Small intestine (tissue), 7 donors: ENCODE measurements around the gene EXOSC3. TPM values are rescaled to one million over a fixed set of nuclear protein-coding genes. Genes with fewer than 3 reads are reported as not detected.

Experiments
- DNase-seq, 2 donors: peaks; one replicate each; pipeline versions ENCODE4 v3.0.0 to v3.0.0-alpha.2; 2013
- FAIRE-seq: peaks from 2 replicates; lab custom pipeline; 2012; peaks lifted over from hg19 to GRCh38; lab: Jason Lieb, UNC
- H3K27ac ChIP-seq, 3 donors: one replicate each; pipeline ENCODE4 v1.5.1; 2013; ENCODE audit warnings: low read length in 2 of 3, mild to moderate bottlenecking in 2 of 3, control low read depth in 1 of 3, inconsistent platforms in 1 of 3, low read depth in 1 of 3, moderate library complexity in 1 of 3
- H3K27me3 ChIP-seq, 3 donors: one replicate each; pipeline ENCODE4 v1.6.1; 2013; ENCODE audit warnings: low read length in 3 of 3, inconsistent platforms in 1 of 3; ENCODE audit not compliant: control insufficient read depth in 3 of 3, insufficient read depth in 3 of 3
- H3K36me3 ChIP-seq, 3 donors: one replicate each; pipeline ENCODE4 v1.6.1; 2013; ENCODE audit warnings: low read length in 3 of 3, inconsistent platforms in 1 of 3, low read depth in 1 of 3, mild to moderate bottlenecking in 1 of 3, moderate library complexity in 1 of 3; ENCODE audit not compliant: control insufficient read depth in 3 of 3, insufficient read depth in 2 of 3
- H3K4me1 ChIP-seq, 3 donors: one replicate each; pipeline ENCODE4 v1.6.1; 2013; ENCODE audit warnings: low read length in 2 of 3, inconsistent platforms in 1 of 3, low read depth in 1 of 3, mild to moderate bottlenecking in 1 of 3, moderate library complexity in 1 of 3; ENCODE audit not compliant: control insufficient read depth in 3 of 3, insufficient read depth in 2 of 3
- H3K4me3 ChIP-seq, 3 donors: one replicate each; pipeline ENCODE4 v1.5.1; 2013; ENCODE audit warnings: low read length in 3 of 3, control low read depth in 1 of 3, inconsistent platforms in 1 of 3, low read depth in 1 of 3, mild to moderate bottlenecking in 1 of 3, moderate library complexity in 1 of 3
- H3K9me3 ChIP-seq, 2 donors: one replicate each; pipeline ENCODE4 v1.6.1; 2013; ENCODE audit warnings: low read depth in 1 of 2, low read length in 1 of 2; ENCODE audit not compliant: control insufficient read depth in 2 of 2, insufficient read depth in 1 of 2
- WGBS, 3 donors: extraction: QIAGEN DNeasy Blood & Tissue Kit; methylation state at CpG; one replicate each; pipeline ENCODE4 v1.1.7; 2013; 5-methylcytosine and 5-hydroxymethylcytosine counted together
- polyA plus RNA-seq, 4 donors: library from polyadenylated mRNA; stranded (reverse) in 3 of 4; unstranded in 1 of 4; fragments of 200-250 nt in 3 of 4; fragments of 120-200 nt in 1 of 4; gene quantifications; one replicate each; pipeline versions ENCODE4 v1.2.1 to v1.2.3, GENCODE V29; 2013
- donor health status: healthy with polysubstance abuse.
- donor health status: control.
- donor health status: control.
- donor health status: Bipolar disorder and iron deficiency.
- donor health status: healthy.

Gene EXOSC3
- polyA plus RNA-seq, 4 donors: 11.9 to 38.8 (median 25.5) TPM

DNA sequence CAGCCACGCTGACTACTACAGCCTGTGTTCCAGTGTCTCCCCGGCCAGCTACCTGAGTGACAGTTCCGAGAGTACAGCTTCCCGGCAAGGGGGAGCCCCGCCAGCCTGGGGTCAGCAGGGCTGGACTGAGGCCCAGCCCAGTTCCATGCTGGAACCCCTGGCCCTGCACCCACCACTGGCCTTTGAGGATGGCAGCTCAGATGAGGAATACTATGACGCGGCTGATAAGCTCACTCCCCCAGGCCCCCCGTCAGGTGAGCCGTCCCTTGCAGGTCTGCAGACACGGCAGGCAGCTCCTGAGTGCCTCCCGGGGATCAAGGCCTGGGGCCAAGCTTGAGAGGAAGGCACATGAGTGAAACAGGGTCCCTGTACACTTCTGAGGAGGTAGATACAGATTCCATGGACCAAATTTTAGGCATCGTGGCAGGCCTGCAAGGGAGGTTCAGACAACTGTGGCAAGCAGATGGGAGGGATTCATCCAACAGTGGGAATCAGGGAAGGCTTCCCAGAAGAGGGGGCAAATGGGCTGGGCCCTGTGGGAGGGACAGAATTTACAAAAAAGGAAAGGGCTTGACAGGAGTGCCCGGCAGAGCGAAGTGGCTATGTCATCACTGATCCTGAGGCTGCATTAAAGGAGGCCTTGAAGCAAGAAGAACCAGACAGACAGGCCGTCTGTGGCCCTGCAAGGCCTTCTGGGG is 44.1 kb downstream of the EXOSC3 start:
- 78 to 87% (median 83%) methylated on average over 14 to 15 of the region's 15 CpGs for WGBS, 3 donors
- FAIRE-seq: no peak
- Histone ChIP-seq H3K4me1 (no peaks in the 10 kb centered on the region), H3K27ac (no peak overlapping the region), H3K9me3 (no peaks in the 10 kb centered on the region), H3K36me3 (no peaks in the 10 kb centered on the region), H3K27me3 (peaks cover 0 to 6% (median 2%) of the 10 kb centered on the region in 3 donors), H3K4me3 (no peak overlapping the region)
- DNase-seq: no peak

DNA sequence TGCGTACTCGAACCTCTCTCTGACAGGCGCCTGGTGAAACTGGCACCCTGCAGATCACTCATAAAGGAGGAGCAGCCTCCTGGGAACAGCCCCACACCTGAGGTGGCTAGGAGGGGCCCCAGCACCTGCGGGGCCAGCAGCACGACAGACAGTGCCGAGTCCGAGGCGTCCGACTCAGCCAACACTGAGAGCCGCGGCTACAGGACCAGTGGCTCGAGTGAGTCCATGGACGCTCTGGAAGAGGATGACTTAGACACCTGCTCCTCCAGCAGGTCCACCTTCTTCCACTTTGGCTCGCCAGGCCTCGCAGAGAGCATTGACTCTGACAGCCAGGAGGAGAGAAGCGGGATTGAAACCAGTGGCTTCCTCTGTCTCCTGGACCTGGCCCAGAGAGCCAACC is 44.7 kb downstream of the EXOSC3 start:
- WGBS, 3 donors: 93 to 95% (median 95%) methylated on average over 14 to 16 of the region's 16 CpGs
- H3K27me3 ChIP-seq: peaks cover 0 to 6% (median 2%) of the 10 kb centered on the region in 3 donors
- DNase-seq: no peak
- H3K9me3 ChIP-seq: no peaks in the 10 kb centered on the region
- no peaks in the 10 kb centered on the region for H3K36me3 ChIP-seq
- H3K4me1 ChIP-seq: no peaks in the 10 kb centered on the region
- FAIRE-seq: no peak
- no peak overlapping the region for H3K4me3 ChIP-seq
- no peak overlapping the region for H3K27ac ChIP-seq

DNA sequence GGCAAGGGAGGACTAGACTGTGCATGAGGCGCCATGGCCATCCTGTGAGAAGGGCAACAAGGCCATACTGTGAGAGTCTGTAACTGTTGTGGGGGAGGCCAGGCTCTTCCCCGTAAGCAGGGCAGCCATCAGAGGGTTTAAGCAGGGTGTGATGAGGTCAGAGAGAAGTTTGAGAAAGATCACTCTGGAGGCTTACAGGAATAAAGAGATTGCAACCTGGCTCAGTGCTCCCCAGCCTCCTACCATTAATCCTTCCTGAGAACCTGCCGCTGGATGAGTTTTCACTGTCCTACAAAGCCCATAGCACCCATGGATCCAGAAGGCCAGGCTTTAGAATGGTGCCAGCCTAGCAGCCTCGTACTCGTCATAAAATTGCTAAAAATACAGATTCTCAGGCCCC is 45.6 kb downstream of the EXOSC3 start:
- FAIRE-seq: no peak
- Histone ChIP-seq H3K9me3 (no peaks in the 10 kb centered on the region), H3K27ac (no peak overlapping the region), H3K4me1 (no peaks in the 10 kb centered on the region), H3K27me3 (peaks cover 0 to 6% (median 2%) of the 10 kb centered on the region in 3 donors), H3K4me3 (no peak overlapping the region), H3K36me3 (no peaks in the 10 kb centered on the region)
- DNase-seq: no peak
- WGBS, 3 donors: 84 to 90% (median 86%) methylated on average over 5 of the region's 5 CpGs

DNA sequence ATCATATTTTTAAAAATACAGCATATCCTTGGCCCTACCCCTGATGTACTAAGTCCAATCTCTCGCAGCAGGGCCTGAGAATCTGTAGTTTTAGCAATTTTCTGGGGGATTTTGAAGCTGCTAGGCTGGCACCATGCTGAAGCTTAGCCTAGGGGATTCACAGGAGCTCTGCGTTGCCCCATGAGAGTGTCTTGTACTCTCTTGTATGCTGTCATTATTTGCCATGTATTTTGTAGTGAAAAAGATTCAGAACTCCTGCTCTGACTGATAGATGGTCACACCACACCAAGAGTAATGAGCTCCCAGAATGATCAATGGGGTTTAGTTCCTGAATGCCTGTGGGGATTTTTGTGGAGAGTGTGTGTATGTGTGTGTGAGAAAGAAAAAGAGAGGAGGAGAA is 51.9 kb downstream of the EXOSC3 start:
- Histone ChIP-seq H3K27ac (no peak overlapping the region), H3K36me3 (no peaks in the 10 kb centered on the region), H3K4me1 (no peaks in the 10 kb centered on the region), H3K9me3 (no peaks in the 10 kb centered on the region), H3K27me3 (peaks cover 0 to 6% (median 2%) of the 10 kb centered on the region in 3 donors), H3K4me3 (no peak overlapping the region)
- WGBS, 3 donors: 50 to 77% (median 52%) methylated on average over 2 of the region's 2 CpGs
- FAIRE-seq (no peak), DNase-seq (no peak)

DNA sequence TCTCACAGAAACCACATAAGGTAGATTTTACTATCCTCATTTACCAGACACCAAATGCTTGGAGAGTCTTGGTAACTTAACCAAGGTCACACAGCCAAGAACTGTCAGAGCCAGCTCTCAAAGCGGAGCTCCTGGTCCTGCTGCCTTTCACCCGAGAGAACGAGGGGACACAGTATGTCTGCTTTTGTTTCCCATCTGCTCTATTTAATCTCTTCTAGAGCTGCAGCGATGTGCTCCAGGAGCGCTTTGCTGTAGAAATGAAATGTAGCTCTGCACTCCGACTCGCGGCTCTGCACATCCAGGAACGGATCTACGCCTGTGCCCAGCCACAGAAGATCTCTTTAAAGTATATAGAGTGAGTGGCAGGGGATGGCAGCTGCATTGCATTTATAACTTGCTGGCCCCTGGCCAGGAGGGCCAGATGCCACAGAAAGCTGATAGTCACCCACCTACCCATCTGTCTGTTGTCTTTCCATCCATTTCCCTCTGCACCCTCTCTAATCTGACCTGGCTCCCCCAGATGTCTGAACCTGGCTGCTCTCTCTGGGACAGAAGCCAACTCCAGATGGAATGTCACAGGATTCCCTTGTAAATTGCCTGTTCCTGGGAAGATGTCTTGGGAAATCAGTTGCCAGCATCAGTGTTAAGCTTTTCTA is 52.6 kb downstream of the EXOSC3 start:
- no peak for DNase-seq
- 75 to 88% (median 87%) methylated on average over 10 of the region's 10 CpGs for WGBS, 3 donors
- no peaks in the 10 kb centered on the region for H3K4me1 ChIP-seq
- no peak for FAIRE-seq
- peaks cover 0 to 6% (median 3%) of the 10 kb centered on the region in 3 donors for H3K27me3 ChIP-seq
- H3K4me3 ChIP-seq: no peak overlapping the region
- H3K36me3 ChIP-seq: no peaks in the 10 kb centered on the region
- no peaks in the 10 kb centered on the region for H3K9me3 ChIP-seq
- H3K27ac ChIP-seq: no peak overlapping the region

DNA sequence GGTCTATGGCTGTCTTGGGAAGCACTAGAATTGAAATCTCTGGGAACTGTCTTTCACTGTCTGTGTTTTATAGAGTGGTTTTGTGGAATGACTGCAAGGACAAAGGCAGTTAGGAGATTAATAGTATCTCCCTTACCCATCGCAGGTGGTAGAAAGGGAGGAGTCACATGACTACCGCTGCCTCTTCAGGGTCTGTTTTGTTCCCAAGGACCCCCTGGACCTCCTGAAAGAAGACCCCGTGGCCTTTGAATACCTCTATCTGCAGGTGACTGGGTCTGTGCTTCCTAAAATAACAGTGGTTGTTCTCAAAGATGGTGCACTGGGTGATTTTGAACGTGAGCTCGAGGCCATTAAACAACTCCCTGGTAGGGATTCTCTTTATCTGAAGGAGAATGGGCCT is 54.0 kb downstream of the EXOSC3 start:
- FAIRE-seq: no peak
- Histone ChIP-seq H3K4me3 (no peak overlapping the region), H3K9me3 (no peaks in the 10 kb centered on the region), H3K27me3 (peaks cover 0 to 3% (median 2%) of the 10 kb centered on the region in 3 donors), H3K36me3 (no peaks in the 10 kb centered on the region), H3K27ac (no peak overlapping the region), H3K4me1 (no peaks in the 10 kb centered on the region)
- no peak for DNase-seq
- WGBS, 3 donors: 56 to 63% (median 59%) methylated on average over 5 of the region's 5 CpGs

DNA sequence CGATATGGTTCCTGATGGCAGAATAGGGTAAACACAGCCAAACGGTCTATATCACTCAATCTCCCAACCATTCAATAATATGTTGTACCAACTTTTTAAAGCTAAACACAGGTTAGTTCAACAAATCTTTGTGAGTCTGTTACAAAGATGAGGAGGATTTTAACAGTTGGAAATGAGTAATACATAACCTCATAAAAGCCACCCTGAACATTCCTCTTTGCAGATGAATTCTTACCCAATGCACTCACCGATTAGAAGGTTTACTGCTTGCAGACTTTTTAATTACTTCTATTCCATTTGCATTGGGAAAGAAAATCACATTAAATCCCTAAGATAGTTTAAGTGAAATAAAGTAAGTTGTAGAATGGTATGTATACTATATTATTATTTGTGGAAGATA is 54.6 kb downstream of the EXOSC3 start:
- 49 to 64% (median 63%) methylated on average over 3 of the region's 3 CpGs for WGBS, 3 donors
- Histone ChIP-seq H3K27ac (no peak overlapping the region), H3K27me3 (peaks cover 0 to 3% (median 0%) of the 10 kb centered on the region in 3 donors), H3K9me3 (no peaks in the 10 kb centered on the region), H3K36me3 (no peaks in the 10 kb centered on the region), H3K4me1 (no peaks in the 10 kb centered on the region), H3K4me3 (no peak overlapping the region)
- DNase-seq (no peak), FAIRE-seq (no peak)
